WTC11 (cell line): ENCODE results near the gene IKBKE. TPM values are rescaled to one million over a fixed set of nuclear protein-coding genes. Genes with fewer than 3 reads are reported as not detected.

Experiments
- ATAC-seq: fragments of 200-7000 bp; cut with Tn5 transposase; 2 replicates; pipeline ENCODE4 v1.10.0; 2021; ENCODE audit warnings: mild to moderate bottlenecking, moderate library complexity
- CTCF ChIA-PET: fragments of 300-600 bp; sonication (Branson Sonifier 250); formaldehyde crosslinking; loops from one replicate; lab custom pipeline; 2021; ENCODE audit warnings: antibody characterized with exemption; lab: Charles Lee
- POLR2A ChIA-PET: fragments of 350-600 bp; sonication (Branson Sonifier 250); formaldehyde crosslinking; loops from one replicate; lab custom pipeline; 2021; ENCODE audit warnings: antibody characterized with exemption; lab: Charles Lee
- DNase-seq: peaks from one replicate; pipeline ENCODE4 v3.0.0; 2021; ENCODE audit warnings: low spot score
- H3K27ac Mint-ChIP-seq: 2 replicates; pipeline ENCODE4 v1.8.0; 2021; ENCODE audit warnings: mixed read lengths
- H3K27me3 Mint-ChIP-seq: 2 replicates; pipeline ENCODE4 v1.8.0; 2021; ENCODE audit warnings: low read depth, mild to moderate bottlenecking, moderate library complexity, mixed read lengths
- H3K36me3 Mint-ChIP-seq: 2 replicates; pipeline ENCODE4 v1.8.0; 2021; ENCODE audit warnings: mixed read lengths
- H3K4me1 Mint-ChIP-seq: 2 replicates; pipeline ENCODE4 v1.8.0; 2022; ENCODE audit warnings: mixed read lengths
- H3K4me3 Mint-ChIP-seq: 2 replicates; pipeline ENCODE4 v1.8.0; 2021; ENCODE audit warnings: mild to moderate bottlenecking, moderate library complexity, mixed read lengths
- H3K9me3 Mint-ChIP-seq: 2 replicates; pipeline ENCODE4 v1.8.0; 2021; ENCODE audit warnings: mixed read lengths
- ARID4B ChIP-seq: sonication (generic); formaldehyde crosslinking; IDR thresholded peaks from 2 replicates; pipeline ENCODE4 v1.8.0; 2023; ENCODE audit warnings: missing genetic modification reagents, mild to moderate bottlenecking, borderline replicate concordance
- ELF4 ChIP-seq: sonication (generic); formaldehyde crosslinking; IDR thresholded peaks from 2 replicates; pipeline ENCODE4 v1.8.1; 2022; ENCODE audit warnings: low read depth, mild to moderate bottlenecking, moderate library complexity, missing genetic modification reagents
- GTF2I ChIP-seq: fragments of 250-450 bp; sonication (Bioruptor Pico); conservative IDR thresholded peaks from 2 replicates; pipeline ENCODE4 v1.4.0; 2021; ENCODE audit warnings: mild to moderate bottlenecking
- IRF1 ChIP-seq: sonication (generic); formaldehyde crosslinking; IDR thresholded peaks from 2 replicates; pipeline ENCODE4 v1.8.0; 2023; ENCODE audit warnings: missing genetic modification reagents
- MYBL2 ChIP-seq: sonication (generic); formaldehyde crosslinking; IDR thresholded peaks from 2 replicates; pipeline ENCODE4 v1.8.1; 2023; ENCODE audit warnings: mild to moderate bottlenecking, moderate library complexity, missing genetic modification reagents
- NR1H2 ChIP-seq: sonication (generic); formaldehyde crosslinking; IDR thresholded peaks from 2 replicates; pipeline ENCODE4 v1.9.0; 2021; ENCODE audit warnings: mild to moderate bottlenecking, moderate library complexity, missing genetic modification reagents
- PRDM15 ChIP-seq: sonication (generic); formaldehyde crosslinking; IDR thresholded peaks from 2 replicates; pipeline ENCODE4 v1.8.0; 2022; ENCODE audit warnings: missing genetic modification reagents
- RELA ChIP-seq: sonication (generic); formaldehyde crosslinking; IDR thresholded peaks from 2 replicates; pipeline ENCODE4 v1.8.1; 2022; ENCODE audit warnings: missing genetic modification reagents, mild to moderate bottlenecking, borderline replicate concordance
- TP53 ChIP-seq: sonication (generic); formaldehyde crosslinking; IDR thresholded peaks from 2 replicates; pipeline ENCODE4 v1.8.1; 2023; ENCODE audit warnings: mild to moderate bottlenecking, missing genetic modification reagents
- ZNF317 ChIP-seq: sonication (generic); formaldehyde crosslinking; IDR thresholded peaks from 2 replicates; pipeline ENCODE4 v1.8.1; 2023; ENCODE audit warnings: low read depth, mild to moderate bottlenecking, moderate library complexity, missing genetic modification reagents, borderline replicate concordance
- ZNF416 ChIP-seq: fragments of 250-450 bp; sonication (Bioruptor Pico); IDR thresholded peaks from 2 replicates; pipeline ENCODE4 v1.9.0; 2021; ENCODE audit warnings: mild to moderate bottlenecking, inconsistent platforms
- ZSCAN18 ChIP-seq: fragments of 250-450 bp; sonication (Bioruptor Pico); IDR thresholded peaks from 2 replicates; pipeline ENCODE4 v2.1.2; 2022; ENCODE audit warnings: mild to moderate bottlenecking, moderate library complexity
- total RNA-seq: library from RNA; stranded (reverse); gene quantifications from 3 replicates; pipeline ENCODE4 v1.2.3, GENCODE V29; 2021

Gene IKBKE
- total RNA-seq, 1 experiment from 2014 or later, result 8.1 TPM

GRCh38 chr1:206466840-206467649, 3.2 kb upstream of the IKBKE start:
- CTCF ChIA-PET, result interaction anchor here (0.5 to 1.4 kb wide), 3 partner anchors 12 to 30 kb away, joined by 3 to 7 read pairs (median 4); no protein-coding TSS in a partner anchor
- POLR2A ChIA-PET, result no interaction called here
- TF ChIP-seq RELA (CRISPR knock-in tag) (no peak), TP53 (no peak), ZSCAN18 (CRISPR knock-in tag) (no peak), MYBL2 (CRISPR knock-in tag) (no peak), PRDM15 (CRISPR knock-in tag) (no peak), NR1H2 (CRISPR knock-in tag) (no peak)
- Mint-ChIP-seq H3K27ac (no peak overlapping the region), H3K4me3 (no peak overlapping the region), H3K9me3 (no peaks in the 10 kb centered on the region), H3K4me1 (peaks cover 45% of the 10 kb centered on the region), H3K36me3 (peaks cover 3% of the 10 kb centered on the region; the same call in 1 of the 2 replicates), H3K27me3 (peaks cover 16% of the 10 kb centered on the region)
- no peak for ATAC-seq
- DNase-seq, result no peak

GRCh38 chr1:206467915-206468314, 2.4 kb upstream of the IKBKE start:
- Mint-ChIP-seq H3K4me1 (peaks cover 54% of the 10 kb centered on the region), H3K36me3 (peaks cover 3% of the 10 kb centered on the region; the same call in 1 of the 2 replicates), H3K27me3 (peaks cover 16% of the 10 kb centered on the region), H3K9me3 (no peaks in the 10 kb centered on the region), H3K4me3 (no peak overlapping the region), H3K27ac (no peak overlapping the region)
- no peak for TF ChIP-seq ELF4 (CRISPR knock-in tag)
- no peak for TF ChIP-seq ARID4B
- TF ChIP-seq IRF1 (CRISPR knock-in tag), result no peak
- no peak for TF ChIP-seq ZNF416 (CRISPR knock-in tag)
- TF ChIP-seq ZNF317 (CRISPR knock-in tag), result no peak
- no peak for TF ChIP-seq GTF2I
- POLR2A ChIA-PET, result no interaction called here
- ATAC-seq, result no peak
- DNase-seq, result no peak
- CTCF ChIA-PET, result interaction anchor here (0.5 to 1.4 kb wide), 3 partner anchors 12 to 29 kb away, joined by 3 to 7 read pairs (median 4); no protein-coding TSS in a partner anchor
